ENCODE results near the gene MORN5. TPM values are rescaled to one million over a fixed set of nuclear protein-coding genes. Genes with fewer than 3 reads are reported as not detected.

MORN5 gene
- total and polyA plus RNA-seq, 10 donors: 1.4 TPM; not detected in 9

GRCh38 chr9:122190597-122191381, 31.1 kb downstream of the MORN5 start:
- no peaks in the 10 kb centered on the region for H3K36me3 ChIP-seq
- H3K27ac ChIP-seq: no peak overlapping the region
- H3K9me3 ChIP-seq: no peaks in the 10 kb centered on the region
- peak; percentile 42 for DNase-seq
- no peak overlapping the region for H3K4me3 ChIP-seq
- no peaks in the 10 kb centered on the region for H3K4me1 ChIP-seq
- no peaks in the 10 kb centered on the region for H3K27me3 ChIP-seq (replicated peaks in 1 of 7)
- TF ChIP-seq POLR2AphosphoS5 (IDR thresholded peaks at IDR 0.05) (no peak), CTCF (IDR thresholded peaks at IDR 0.05 in 8 of 11, conservative IDR thresholded peaks at IDR 0.05 in 3 of 11) (no peak), POLR2A (IDR thresholded peaks at IDR 0.05) (no peak)
- 73 to 83% (median 79%) methylated on average over 8 to 12 of the region's 12 CpGs for WGBS, 5 donors
- intact Hi-C loops (cut with DNase I; ENCODE audit: low total_unique reads): no loop called here

GRCh38 chr9:122191584-122191983, 31.9 kb downstream of the MORN5 start:
- TF ChIP-seq CTCF (IDR thresholded peaks at IDR 0.05 in 8 of 11, conservative IDR thresholded peaks at IDR 0.05 in 3 of 11) (no peak), POLR2A (IDR thresholded peaks at IDR 0.05) (no peak), POLR2AphosphoS5 (IDR thresholded peaks at IDR 0.05) (no peak)
- Histone ChIP-seq H3K36me3 (no peaks in the 10 kb centered on the region), H3K27ac (no peak overlapping the region), H3K9me3 (no peaks in the 10 kb centered on the region), H3K4me3 (no peak overlapping the region), H3K27me3 (replicated peaks in 1 of 7) (no peaks in the 10 kb centered on the region), H3K4me1 (no peaks in the 10 kb centered on the region)
- intact Hi-C loops (cut with DNase I; ENCODE audit: low total_unique reads): no loop called here
- peak; percentile 32 for DNase-seq
- WGBS, 5 donors: 70 to 88% (median 82%) methylated on average over 11 of the region's 11 CpGs

GRCh38 chr9:122192261-122192875, 32.7 kb downstream of the MORN5 start:
- DNase-seq: peak; percentile 55
- H3K36me3 ChIP-seq: no peaks in the 10 kb centered on the region
- H3K4me1 ChIP-seq: no peaks in the 10 kb centered on the region
- H3K27ac ChIP-seq: no peak overlapping the region
- no peak overlapping the region for H3K4me3 ChIP-seq
- H3K9me3 ChIP-seq: no peaks in the 10 kb centered on the region
- TF ChIP-seq CTCF (IDR thresholded peaks at IDR 0.05 in 8 of 11, conservative IDR thresholded peaks at IDR 0.05 in 3 of 11) (no peak), POLR2AphosphoS5 (IDR thresholded peaks at IDR 0.05) (no peak), POLR2A (IDR thresholded peaks at IDR 0.05) (no peak)
- WGBS, 5 donors: 82 to 87% (median 85%) methylated on average over 5 of the region's 5 CpGs
- peaks cover 0 to 3% (median 0%) of the 10 kb centered on the region in 7 donors for H3K27me3 ChIP-seq (replicated peaks in 1 of 7)
- intact Hi-C loops (cut with DNase I; ENCODE audit: low total_unique reads): no loop called here

GRCh38 chr9:122192914-122193525, 33.3 kb downstream of the MORN5 start:
- no peaks in the 10 kb centered on the region for H3K36me3 ChIP-seq
- TF ChIP-seq CTCF (IDR thresholded peaks at IDR 0.05 in 8 of 11, conservative IDR thresholded peaks at IDR 0.05 in 3 of 11): no peak
- no peak for TF ChIP-seq POLR2AphosphoS5 (IDR thresholded peaks at IDR 0.05)
- TF ChIP-seq POLR2A (IDR thresholded peaks at IDR 0.05): no peak
- intact Hi-C loops (cut with DNase I; ENCODE audit: low total_unique reads): no loop called here
- peak; percentile 4 for DNase-seq
- no peaks in the 10 kb centered on the region for H3K4me1 ChIP-seq
- no peak overlapping the region for H3K27ac ChIP-seq
- H3K4me3 ChIP-seq: no peak overlapping the region
- WGBS, 5 donors: 86 to 91% (median 89%) methylated on average over 16 of the region's 16 CpGs
- H3K9me3 ChIP-seq: no peaks in the 10 kb centered on the region
- H3K27me3 ChIP-seq (replicated peaks in 1 of 7): peaks cover 0 to 10% (median 0%) of the 10 kb centered on the region in 7 donors

All from spleen (tissue), 11 donors.